ENCODE data around the gene CYP20A1.
"Not testable (repeated sequence)": the region's sequence is repeated elsewhere in the genome, so short reads cannot be mapped to it uniquely, and the experiment has no call there.

CYP20A1 gene, protein sequence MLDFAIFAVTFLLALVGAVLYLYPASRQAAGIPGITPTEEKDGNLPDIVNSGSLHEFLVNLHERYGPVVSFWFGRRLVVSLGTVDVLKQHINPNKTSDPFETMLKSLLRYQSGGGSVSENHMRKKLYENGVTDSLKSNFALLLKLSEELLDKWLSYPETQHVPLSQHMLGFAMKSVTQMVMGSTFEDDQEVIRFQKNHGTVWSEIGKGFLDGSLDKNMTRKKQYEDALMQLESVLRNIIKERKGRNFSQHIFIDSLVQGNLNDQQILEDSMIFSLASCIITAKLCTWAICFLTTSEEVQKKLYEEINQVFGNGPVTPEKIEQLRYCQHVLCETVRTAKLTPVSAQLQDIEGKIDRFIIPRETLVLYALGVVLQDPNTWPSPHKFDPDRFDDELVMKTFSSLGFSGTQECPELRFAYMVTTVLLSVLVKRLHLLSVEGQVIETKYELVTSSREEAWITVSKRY

DNA sequence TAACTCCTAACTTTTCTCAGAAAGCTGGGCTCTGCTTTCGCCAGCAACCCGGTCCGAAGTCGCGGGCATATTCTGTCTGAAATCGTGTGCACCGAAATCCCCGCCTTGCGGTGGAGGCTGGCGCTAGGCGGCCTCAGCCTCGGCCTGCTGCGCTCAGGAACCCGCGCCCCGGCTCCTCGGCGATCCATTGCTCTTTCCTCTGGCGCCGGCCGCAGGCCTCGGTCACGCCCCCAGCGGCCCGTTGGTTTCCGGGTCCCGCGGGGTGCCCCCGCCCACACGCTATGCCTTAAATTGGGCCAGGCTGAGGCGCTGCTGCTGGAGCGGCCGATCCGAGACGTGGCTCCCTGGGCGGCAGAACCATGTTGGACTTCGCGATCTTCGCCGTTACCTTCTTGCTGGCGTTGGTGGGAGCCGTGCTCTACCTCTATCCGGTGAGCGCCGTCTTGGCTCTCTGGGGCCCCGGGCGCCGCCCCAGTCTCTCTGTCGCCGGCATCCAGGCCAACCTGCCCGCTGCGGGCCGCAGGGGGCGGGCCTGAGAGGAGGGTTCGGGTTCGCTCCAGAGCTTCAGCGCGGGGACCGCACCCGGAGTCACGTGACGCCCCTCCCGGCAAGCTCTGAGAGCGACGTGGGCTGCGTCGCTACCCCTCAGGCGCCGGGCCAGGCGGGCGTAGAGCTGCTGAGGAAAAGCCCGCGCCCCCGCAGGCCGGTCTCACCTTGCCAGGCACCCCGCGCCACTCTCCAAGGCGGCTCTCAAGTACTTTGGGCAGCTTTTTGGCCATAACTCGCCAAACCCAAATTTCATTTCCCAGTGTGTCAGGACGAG is at the start of gene CYP20A1:
CYP20A1 (plus strand) TSS at position 315 of the 823 bp plus-strand sequence; CDS start at position 360, 45 bp downstream.
- peak; percentile 94 for DNase-seq

DNA sequence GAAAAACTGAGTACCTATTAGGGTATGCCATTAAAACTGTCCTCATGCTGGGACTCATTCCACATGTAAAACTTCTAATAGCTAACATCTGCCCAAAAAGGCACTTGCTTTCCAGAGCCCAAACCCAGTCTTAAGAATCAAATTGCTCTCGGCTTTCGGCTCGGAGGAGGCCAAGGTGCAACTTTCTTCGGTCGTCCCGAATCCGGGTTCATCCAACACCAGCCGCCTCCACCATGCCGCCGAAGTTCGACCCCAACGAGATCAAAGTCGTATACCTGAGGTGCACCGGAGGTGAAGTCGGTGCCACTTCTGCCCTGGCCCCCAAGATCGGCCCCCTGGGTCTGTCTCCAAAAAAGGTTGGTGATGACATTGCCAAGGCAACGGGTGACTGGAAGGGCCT is 48.3 kb upstream of the CYP20A1 start:
- not testable (repeated sequence) for DNase-seq

DNA sequence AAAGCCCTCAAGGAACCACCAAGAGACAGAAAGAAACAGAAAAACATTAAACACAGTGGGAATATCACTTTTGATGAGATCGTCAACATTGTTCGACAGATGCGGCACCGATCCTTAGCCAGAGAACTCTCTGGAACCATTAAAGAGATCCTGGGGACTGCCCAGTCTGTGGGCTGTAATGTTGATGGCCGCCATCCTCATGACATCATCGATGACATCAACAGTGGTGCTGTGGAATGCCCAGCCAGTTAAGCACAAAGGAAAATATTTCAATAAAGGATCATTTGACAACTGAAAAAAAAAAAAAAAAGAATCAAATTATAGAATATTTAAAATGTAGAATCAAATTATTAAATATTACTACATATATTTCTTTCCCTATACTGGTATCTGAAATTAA is 47.8 kb upstream of the CYP20A1 start:
- DNase-seq: not testable (repeated sequence)

DNA sequence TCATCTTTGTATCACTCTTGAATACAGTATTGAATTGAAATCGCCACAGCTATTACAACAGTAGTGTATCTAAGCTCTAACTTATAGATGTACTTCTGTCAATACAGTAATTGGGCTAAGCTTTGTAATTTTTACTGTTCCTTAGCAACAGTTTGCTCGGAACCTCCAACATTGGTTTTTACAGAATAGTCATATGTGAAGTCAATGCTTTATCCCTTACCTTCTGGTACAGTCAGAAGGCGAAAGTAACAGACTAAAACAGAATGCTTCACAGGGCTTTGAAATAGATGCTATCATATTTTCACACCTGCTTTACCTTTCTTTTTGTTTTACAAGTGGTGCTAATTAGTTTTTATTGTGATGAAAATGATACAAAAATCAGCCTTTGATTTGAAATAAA is 46.9 kb upstream of the CYP20A1 start:
- no peak for DNase-seq

DNA sequence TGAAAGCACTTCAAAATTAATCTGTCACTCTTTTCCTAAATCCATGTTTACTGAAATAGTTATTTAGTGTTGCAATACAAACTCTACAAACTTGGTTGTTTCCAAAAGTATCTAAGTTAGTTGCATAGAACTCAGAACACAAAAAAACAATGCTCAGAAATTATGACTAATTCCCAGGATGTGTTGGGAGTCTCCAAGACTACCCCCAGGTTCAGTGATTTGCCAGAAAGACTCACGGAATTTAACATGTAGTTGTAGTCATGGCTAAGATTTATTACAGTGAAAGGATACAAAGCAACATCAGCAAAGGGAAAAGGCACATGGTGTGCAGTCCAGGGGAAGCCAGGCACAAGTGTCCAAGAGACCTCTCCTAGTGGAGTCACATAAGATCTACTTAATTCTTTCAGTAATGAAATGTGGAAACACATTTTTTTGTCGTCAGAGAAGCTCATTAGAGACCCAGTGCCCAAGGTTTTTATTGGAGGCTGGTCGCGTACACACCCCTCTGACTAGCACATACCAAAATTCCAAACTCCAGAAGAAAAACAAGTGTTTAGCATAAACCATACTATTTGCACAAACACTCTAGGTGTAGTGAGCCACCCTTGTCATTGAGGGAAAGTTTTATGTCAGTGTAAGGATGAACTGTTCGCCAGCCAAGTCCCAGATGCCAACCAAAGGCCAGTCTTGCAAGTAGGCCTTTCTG is 43.3 kb upstream of the CYP20A1 start:
- DNase-seq: no peak

DNA sequence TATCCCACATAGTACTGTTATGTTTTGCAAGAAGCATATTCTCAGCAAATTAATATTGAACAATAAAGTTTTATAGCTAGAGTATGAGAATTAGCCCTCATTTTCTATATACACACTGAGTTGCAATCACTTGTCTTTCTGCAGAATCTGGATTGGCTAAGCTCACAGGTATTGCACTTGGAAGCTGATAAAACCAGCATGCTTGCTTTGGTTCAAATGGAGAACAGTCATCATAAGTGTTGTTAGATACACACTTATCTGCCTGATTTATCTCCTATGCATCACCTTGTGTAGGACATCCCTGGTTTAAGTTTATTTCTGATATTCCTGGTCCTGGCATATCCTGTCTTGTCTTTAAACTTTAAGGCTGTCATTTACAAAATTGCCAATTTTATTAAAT is 38.0 kb upstream of the CYP20A1 start:
- DNase-seq: no peak

DNA sequence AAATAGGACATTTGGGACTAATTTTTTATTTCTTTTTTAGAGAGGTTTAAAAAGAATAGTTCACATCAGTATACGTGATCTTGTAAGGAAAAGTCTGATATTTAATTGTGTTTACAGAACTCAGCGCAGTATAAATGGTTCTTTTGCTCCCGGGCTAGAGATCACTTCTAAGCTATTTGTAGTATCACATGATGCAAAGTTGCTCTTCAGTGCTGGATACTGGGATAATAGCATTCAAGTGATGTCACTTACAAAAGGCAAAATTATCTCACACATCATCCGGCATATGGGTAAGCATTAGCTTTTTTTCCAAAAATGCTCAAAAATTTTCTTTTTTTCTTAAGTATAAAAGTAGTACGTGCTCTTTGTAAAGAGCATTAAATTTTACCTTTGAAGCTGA is 37.4 kb upstream of the CYP20A1 start:
- no peak for DNase-seq

DNA sequence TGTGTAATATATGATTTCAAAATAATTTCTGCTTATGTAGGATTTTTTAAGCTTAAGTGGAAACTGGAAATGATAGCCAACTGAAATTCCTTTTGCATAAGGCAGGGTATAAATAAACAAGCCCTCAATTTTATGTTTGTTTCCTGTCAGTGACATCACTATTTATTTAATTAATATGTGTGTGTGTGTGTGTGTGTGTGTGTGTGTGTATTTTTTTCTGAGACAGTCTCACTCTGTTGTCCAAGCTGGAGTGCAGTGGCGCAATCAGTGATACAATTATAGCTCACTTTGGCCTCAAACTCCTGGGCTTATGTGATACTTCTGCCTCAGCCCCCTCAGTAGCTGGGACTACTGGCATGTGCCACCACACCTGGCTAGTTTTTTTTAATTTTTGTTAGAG is 29.3 kb upstream of the CYP20A1 start:
- DNase-seq: no peak

DNA sequence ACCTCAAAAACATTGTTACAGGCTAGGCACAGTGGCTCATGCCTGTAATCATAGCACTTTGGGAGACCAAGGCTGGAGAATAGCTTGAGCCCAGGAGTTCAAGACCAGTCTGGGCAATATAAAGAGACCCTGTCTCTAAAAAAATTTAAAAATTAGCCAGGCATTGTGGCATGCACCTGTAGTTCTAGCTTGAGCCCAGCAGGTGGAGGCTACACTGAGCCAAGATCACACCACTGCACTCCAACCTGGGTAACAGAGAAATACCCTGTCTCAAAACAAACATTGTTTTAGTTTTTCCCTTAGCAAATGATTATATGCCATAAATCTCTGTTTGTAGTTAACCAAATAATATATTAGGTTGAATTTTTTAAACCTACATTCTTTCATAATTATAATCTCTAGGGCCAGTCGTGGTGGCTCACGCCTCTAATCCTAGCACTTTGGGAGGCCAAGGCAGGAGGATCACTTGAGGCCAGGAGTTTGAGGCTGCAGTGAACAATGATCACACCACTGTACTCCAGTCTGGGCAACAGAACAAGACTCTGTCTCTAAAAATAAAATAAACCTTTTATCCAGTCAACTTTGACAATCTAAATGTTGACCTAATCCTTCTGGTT is 13.3 kb upstream of the CYP20A1 start:
- no peak for DNase-seq

DNA sequence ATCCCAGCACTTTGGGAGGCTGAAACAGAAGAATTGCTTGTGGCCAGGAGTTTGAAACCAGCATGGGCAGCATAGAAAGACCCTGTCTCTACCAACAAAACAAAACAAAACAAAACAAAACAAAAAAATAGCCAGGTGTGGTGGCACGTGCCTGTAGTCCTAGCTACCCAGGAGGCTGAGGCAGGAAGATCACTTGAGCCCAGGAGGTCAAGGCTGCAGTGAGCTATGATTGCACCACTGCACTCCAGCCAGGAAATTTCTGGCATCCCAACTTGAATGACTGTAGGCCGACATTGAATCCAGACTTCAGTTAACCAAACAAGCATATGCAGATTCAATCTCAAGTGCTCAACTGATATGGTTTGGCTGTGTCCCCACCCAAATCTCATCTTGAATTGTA is 9.1 kb upstream of the CYP20A1 start:
- not testable (repeated sequence) for DNase-seq

DNA sequence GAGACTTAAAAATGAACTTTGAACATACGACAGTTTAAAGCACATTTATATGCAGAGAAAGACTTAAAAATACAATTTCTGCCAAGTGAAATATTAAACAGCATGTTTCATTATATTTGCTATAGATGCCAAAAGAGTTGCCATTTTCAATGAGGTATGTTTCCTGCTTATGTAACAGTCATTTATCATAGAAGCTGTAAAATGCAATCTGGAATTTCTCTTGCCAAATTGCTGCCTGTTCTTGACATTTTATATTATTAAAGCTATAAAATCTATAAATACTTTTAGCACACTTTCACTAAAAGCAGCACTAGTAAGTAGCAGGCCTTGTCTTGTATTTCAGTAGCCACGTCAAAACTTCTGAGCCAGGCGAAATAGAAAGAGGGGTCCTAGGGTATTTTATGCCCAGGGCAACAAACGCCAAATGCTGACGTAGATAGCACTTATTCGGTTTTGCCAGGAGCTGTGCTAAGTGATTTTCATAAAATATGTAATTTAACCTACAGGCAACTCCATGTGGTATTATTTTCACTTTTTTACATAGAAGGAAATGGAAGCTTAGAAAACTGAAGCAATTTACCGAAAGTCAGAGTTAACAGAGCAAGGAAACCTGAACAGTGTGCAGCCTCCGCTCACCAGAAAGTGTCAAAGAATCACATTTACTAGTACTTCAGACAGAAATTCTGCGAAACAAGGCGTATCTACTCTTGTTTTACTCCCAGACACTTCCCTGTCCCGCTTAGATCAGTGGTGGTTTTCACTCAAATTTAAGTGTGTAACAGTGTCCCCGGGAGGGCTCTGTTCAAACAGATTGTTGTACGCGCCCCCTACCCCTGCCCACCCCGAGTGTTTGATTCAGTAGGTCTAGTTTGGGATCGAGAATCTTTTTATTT is 1.2 kb upstream of the CYP20A1 start:
- DNase-seq: no peak

DNA sequence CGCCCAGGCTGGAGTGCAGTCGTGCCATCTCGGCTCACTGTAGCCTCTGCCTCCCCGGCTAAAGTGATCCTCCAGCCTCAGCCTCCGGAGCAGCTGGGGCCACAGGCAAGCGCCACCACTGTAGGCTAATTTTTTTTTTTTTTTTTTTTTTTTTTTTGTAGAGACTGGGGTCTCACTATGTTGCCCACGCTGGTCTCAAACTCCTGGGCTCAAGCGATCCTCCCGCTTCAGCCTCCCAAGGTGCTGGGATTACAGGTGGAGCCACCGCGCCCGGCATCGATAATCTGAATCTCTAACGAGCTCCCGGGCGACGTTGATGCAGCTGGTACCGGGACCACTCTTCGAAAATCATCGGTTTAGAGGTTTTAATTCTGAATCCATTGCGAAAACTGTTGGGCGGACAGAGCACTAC is 520 bp upstream of the CYP20A1 start:
- no peak for DNase-seq

DNA sequence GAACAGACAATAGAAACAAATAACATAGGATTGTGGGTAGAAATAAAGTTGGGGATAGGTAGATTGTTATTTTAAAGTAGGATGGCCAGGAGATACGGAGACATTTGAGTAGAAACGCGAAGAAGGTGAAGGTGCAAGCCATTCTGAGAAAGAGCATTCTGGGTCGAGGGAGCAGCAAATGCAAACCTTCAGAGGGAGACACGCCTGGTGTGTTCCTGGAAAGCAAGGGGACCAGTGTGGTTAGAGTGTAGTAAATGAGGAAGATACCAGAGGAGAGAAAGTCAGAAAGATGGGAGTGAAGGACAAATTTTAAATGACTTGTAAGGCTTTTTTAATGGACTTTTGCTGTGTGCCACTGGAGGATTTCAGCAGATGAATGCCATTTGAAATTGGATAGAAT is 1.7 kb downstream of the CYP20A1 start:
- no peak for DNase-seq

DNA sequence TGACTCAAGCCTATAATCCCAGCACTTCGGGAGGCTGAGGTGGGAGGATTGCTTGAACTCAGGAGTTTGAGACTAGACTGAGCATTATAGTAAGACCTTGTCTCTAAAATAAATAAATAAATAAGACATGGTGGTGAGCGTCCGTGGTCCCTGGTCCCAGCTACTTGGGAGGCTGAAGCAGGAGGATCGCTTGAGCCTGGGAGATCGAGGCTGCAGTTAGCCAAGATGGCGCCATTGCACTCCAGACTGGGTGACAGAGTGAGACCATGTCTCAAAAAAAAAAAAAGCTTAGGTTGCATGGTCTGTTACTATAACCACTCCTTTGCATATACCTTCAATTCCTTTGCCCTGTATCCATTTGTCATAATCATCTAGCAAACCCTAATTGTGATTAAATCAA is 3.7 kb downstream of the CYP20A1 start:
- no peak for DNase-seq

DNA sequence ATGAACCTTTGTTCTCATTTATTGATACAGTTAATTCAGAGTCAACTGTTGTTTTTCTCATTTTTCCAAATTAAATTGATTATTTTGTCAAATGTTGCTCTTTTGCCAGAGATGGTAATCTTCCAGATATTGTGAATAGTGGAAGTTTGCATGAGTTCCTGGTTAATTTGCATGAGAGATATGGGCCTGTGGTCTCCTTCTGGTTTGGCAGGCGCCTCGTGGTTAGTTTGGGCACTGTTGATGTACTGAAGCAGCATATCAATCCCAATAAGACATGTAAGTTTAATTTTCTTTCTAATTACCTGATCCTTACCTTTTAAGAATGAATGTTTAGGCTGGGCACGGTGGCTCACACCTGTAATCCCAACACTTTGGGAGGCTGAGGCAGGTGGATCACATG is 7.8 kb downstream of the CYP20A1 start:
- no peak for DNase-seq

DNA sequence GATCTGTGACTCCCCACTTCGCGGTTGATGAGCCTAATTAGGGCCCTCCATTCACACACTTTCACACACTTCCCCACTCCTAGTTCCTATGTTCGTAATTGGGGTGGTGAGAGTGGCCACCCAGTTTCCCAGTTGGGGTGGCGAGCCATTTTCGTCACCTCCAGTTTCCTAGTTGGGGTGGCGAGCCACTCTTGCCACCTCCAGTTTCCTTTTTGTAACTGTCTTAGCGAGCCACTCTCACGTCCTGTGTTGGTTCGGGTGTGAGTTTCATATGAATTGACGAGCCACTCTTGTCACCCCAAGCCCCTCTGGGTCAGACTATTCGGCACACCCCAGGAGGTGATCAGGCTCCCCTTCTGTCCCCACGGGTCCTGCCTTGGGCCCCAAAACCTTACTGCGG is 14.0 kb downstream of the CYP20A1 start:
- no peak for DNase-seq

DNA sequence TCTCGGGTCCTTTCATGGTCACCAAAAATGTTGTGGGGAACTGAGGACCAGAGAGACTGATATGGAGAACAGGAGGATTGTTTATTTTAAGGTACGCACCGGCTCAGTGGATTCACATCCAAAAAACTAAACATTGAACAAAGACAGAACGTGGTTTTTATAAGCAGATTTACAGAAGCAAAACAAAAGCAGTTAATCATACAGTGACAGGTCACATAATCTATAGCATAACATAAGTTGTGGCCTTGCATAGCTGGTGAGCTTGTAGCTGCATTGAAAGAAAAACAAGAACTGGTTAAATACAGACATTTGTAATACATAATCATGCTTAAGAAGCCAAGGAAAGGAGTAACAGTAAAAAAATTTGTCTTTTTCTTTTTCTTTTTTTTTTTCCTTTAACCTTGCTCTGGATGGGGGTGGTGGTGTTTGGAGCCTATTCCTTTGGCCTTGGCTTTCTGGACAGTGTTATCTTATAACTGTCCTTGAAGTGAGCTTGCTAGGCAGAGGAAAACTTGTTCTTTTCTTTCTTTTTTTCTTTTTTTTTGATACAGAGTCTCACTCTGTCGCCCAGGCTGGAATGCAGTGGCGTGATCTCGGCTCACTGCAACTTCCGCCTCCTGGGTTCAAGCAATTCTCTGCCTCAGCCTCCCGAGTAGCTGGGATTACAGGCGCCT is 14.7 kb downstream of the CYP20A1 start:
- not testable (repeated sequence) for DNase-seq

DNA sequence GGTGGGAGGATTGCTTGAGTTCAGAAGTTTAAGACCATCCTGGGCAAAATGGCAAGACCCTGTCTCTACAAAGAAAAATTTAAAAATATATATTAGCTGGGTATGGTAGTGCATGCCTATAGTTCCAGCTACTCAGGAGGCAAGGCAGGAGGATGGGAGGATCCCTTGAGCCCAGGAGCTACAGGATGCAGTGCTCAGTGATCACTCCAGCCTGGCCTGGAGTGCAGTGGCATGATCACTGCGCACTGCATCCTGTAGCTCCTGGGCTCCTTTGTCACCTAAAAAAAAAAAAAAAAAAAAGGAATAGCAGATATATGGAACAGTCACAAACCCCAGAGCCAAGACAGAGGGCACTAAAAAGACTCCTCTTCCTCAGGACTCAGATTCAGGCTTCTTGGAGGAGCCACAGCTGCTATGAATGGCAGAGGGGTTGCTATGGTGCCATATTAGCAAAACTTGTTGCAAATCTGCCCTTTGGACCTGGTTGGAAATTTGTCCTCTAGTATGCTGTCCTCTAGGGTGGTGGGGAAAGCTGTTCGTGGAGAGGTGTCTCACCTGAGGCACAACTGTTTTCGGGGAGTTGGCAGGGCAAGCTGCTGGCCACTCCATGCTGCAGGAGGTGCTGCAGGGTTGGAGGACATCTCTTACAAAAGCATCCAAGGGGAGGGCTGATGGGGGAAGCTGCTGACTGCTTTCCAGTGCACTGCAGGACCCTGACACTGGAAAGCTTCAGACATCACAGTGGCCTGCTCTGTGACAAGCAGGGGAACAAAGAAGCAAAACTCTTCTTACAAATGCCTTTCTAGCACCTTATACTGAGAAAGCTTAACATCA is 22.7 kb downstream of the CYP20A1 start:
- DNase-seq: no peak

DNA sequence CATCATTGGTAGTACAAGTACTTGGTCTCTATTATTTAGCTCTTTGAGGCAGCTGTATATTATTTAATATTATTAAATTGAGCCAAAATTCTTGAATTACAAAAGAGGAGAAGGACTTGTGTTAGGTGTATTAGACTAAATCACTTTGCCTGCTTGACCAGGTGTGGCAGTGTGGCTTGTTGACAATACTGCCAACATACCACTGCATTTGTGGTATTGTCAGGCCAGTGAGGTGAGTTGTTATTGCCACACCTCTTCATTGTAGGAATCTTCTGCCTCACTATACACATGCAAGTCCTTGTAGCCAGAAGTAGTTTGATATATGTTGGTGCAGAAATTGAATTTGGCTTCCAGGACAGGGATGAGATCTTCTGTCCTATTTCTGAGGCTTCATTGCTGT is 40.5 kb downstream of the CYP20A1 start:
- no peak for DNase-seq

DNA sequence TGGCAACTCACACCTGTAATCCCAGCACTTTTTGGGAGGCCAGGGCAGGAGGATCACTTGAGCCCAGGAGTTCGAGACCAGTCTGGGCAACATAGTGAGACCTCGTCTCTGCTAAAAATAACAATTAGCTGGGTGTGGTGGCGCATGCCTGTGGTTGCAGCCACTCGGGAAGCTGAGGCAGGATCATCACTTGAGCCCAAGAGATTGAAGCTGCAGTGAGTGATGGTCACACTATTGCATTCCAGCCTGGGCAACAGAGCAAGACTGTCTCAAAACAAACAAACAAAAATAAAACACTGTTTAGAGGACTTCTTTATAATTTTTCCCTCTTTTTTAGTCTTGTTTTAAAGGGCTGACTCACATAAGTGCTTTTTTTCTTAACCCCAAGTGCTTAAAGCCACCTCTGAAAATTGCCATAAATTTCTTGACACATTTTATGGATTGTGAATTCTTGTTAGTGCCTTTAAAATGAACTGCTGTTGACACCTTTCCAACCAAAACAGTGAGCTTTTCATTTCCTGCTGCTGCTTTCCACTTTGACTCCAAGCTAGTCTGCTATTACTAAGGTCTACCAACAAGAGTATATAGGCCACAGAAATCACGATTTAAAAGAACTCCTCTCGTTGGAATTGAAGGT is 41.7 kb downstream of the CYP20A1 start:
- DNase-seq: no peak
